ENCODE results near the gene C8A. TPM values are rescaled to one million over a fixed set of nuclear protein-coding genes. Genes with fewer than 3 reads are reported as not detected.

C8A gene
- total RNA-seq, 1 donor from 2014 or later = not detected

GRCh38 chr1:56836359-56836758 lies 18.2 kb upstream of the C8A start:
- TF ChIP-seq, protein P1, sequence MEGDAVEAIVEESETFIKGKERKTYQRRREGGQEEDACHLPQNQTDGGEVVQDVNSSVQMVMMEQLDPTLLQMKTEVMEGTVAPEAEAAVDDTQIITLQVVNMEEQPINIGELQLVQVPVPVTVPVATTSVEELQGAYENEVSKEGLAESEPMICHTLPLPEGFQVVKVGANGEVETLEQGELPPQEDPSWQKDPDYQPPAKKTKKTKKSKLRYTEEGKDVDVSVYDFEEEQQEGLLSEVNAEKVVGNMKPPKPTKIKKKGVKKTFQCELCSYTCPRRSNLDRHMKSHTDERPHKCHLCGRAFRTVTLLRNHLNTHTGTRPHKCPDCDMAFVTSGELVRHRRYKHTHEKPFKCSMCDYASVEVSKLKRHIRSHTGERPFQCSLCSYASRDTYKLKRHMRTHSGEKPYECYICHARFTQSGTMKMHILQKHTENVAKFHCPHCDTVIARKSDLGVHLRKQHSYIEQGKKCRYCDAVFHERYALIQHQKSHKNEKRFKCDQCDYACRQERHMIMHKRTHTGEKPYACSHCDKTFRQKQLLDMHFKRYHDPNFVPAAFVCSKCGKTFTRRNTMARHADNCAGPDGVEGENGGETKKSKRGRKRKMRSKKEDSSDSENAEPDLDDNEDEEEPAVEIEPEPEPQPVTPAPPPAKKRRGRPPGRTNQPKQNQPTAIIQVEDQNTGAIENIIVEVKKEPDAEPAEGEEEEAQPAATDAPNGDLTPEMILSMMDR (IDR thresholded peaks at IDR 0.05) = no peak
- H3K9me3 Mint-ChIP-seq = no peaks in the 10 kb centered on the region
- DNase-seq (no peak), ATAC-seq (ENCODE audit: low read depth) (no peak)
- peaks cover 9% of the 10 kb centered on the region for H3K27me3 Mint-ChIP-seq
- H3K4me1 Mint-ChIP-seq = peaks cover 5% of the 10 kb centered on the region
- no peak overlapping the region for H3K4me3 Mint-ChIP-seq
- H3K27ac Mint-ChIP-seq = no peak overlapping the region
- ChIA-PET CTCF (no interaction called here), POLR2A (no interaction called here)
- intact Hi-C loops (cut with micrococcal nuclease) = no loop called here
- no peaks in the 10 kb centered on the region for H3K36me3 Mint-ChIP-seq (ENCODE audit: low read depth)

- no peak for DNase-seq
- H3K4me1 Mint-ChIP-seq = no peaks in the 10 kb centered on the region
- no peak for ATAC-seq (ENCODE audit: low read depth)
- intact Hi-C loops (cut with micrococcal nuclease) = no loop called here
- TF ChIP-seq, protein P1 (IDR thresholded peaks at IDR 0.05) = no peak
- no peaks in the 10 kb centered on the region for H3K9me3 Mint-ChIP-seq
- H3K27ac Mint-ChIP-seq = no peak overlapping the region
- H3K27me3 Mint-ChIP-seq = peaks cover 4% of the 10 kb centered on the region
- H3K36me3 Mint-ChIP-seq (ENCODE audit: low read depth) = no peaks in the 10 kb centered on the region
- CTCF ChIA-PET = no interaction called here
- H3K4me3 Mint-ChIP-seq = no peak overlapping the region
- POLR2A ChIA-PET = no interaction called here
Measured at GRCh38 chr1:56837244-56837939, 17.2 kb upstream of the C8A start.

DNA sequence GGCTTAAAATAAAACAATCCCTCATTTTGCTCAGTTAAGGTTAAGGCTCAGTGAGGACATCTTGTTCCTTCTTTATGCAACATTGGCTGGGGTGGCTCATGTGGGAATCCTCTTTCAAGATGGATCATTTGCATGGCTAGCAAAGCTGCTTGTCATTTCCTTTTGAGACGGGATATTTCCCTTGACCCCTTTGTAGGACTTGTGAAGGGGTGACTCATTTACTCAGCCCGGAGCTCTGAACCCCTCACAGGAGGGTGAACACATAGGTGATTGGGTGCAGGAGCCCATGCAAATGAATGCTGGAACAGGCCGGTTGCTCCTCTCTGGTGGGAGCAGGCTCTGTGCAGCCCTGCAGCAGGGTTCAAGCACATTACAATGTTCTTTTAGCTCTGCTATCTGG lies 15.8 kb upstream of the C8A start:
- ChIA-PET POLR2A (no interaction called here), CTCF (no interaction called here)
- H3K36me3 Mint-ChIP-seq (ENCODE audit: low read depth) = no peaks in the 10 kb centered on the region
- peaks cover 4% of the 10 kb centered on the region for H3K27me3 Mint-ChIP-seq
- no peak overlapping the region for H3K27ac Mint-ChIP-seq
- TF ChIP-seq, protein P1 (IDR thresholded peaks at IDR 0.05) = no peak
- H3K9me3 Mint-ChIP-seq = no peaks in the 10 kb centered on the region
- no peak overlapping the region for H3K4me3 Mint-ChIP-seq
- DNase-seq (no peak), ATAC-seq (ENCODE audit: low read depth) (no peak)
- H3K4me1 Mint-ChIP-seq = no peaks in the 10 kb centered on the region
- intact Hi-C loops (cut with micrococcal nuclease) = no loop called here

GRCh38 chr1:56843544-56843943 lies 11.1 kb upstream of the C8A start:
- H3K4me3 Mint-ChIP-seq = no peak overlapping the region
- H3K36me3 Mint-ChIP-seq (ENCODE audit: low read depth) = no peaks in the 10 kb centered on the region
- H3K9me3 Mint-ChIP-seq = no peaks in the 10 kb centered on the region
- H3K27ac Mint-ChIP-seq = no peak overlapping the region
- intact Hi-C loops (cut with micrococcal nuclease) = no loop called here
- no peak for ATAC-seq (ENCODE audit: low read depth)
- POLR2A ChIA-PET = no interaction called here
- H3K27me3 Mint-ChIP-seq = peaks cover 7% of the 10 kb centered on the region
- DNase-seq = no peak
- TF ChIP-seq, protein P1 (IDR thresholded peaks at IDR 0.05) = no peak
- CTCF ChIA-PET = interaction anchor here (0.9 to 1.5 kb wide), 2 partner anchors 11 to 13 kb away, joined by 3 to 5 read pairs; no protein-coding TSS in a partner anchor
- H3K4me1 Mint-ChIP-seq = no peaks in the 10 kb centered on the region

GRCh38 chr1:56844545-56845136 lies 10.0 kb upstream of the C8A start:
- ATAC-seq (ENCODE audit: low read depth) (no peak), DNase-seq (no peak)
- intact Hi-C loops (cut with micrococcal nuclease) = no loop called here
- H3K4me1 Mint-ChIP-seq = no peaks in the 10 kb centered on the region
- ChIA-PET POLR2A (no interaction called here), CTCF (no interaction called here)
- peaks cover 2% of the 10 kb centered on the region for H3K27me3 Mint-ChIP-seq
- TF ChIP-seq, protein P1 (IDR thresholded peaks at IDR 0.05) = no peak
- no peaks in the 10 kb centered on the region for H3K9me3 Mint-ChIP-seq
- H3K4me3 Mint-ChIP-seq = no peak overlapping the region
- H3K36me3 Mint-ChIP-seq (ENCODE audit: low read depth) = no peaks in the 10 kb centered on the region
- H3K27ac Mint-ChIP-seq = no peak overlapping the region

Data from activated B cell treated with CpG ODN at 0.5 μM for 24 hours (primary cell).